Measurements from ENCODE around the gene EXOC6B. TPM values are rescaled to one million over a fixed set of nuclear protein-coding genes. Genes with fewer than 3 reads are reported as not detected.

EXOC6B gene
- total RNA-seq, 4 donors from 2014 or later: 14.1 to 107 (median 38.5) TPM

GRCh38 chr2:72238311-72238710 lies 587.5 kb downstream of the EXOC6B start:
- H3K4me1 ChIP-seq: no peaks in the 10 kb centered on the region
- no peak for DNase-seq
- no peaks in the 10 kb centered on the region for H3K27me3 ChIP-seq
- H3K9me3 ChIP-seq: no peaks in the 10 kb centered on the region
- H3K4me3 ChIP-seq: no peak overlapping the region
- no peaks in the 10 kb centered on the region for H3K36me3 ChIP-seq
- TF ChIP-seq, protein P1, sequence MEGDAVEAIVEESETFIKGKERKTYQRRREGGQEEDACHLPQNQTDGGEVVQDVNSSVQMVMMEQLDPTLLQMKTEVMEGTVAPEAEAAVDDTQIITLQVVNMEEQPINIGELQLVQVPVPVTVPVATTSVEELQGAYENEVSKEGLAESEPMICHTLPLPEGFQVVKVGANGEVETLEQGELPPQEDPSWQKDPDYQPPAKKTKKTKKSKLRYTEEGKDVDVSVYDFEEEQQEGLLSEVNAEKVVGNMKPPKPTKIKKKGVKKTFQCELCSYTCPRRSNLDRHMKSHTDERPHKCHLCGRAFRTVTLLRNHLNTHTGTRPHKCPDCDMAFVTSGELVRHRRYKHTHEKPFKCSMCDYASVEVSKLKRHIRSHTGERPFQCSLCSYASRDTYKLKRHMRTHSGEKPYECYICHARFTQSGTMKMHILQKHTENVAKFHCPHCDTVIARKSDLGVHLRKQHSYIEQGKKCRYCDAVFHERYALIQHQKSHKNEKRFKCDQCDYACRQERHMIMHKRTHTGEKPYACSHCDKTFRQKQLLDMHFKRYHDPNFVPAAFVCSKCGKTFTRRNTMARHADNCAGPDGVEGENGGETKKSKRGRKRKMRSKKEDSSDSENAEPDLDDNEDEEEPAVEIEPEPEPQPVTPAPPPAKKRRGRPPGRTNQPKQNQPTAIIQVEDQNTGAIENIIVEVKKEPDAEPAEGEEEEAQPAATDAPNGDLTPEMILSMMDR (IDR thresholded peaks at IDR 0.05): no peak
- no peak for TF ChIP-seq POLR2A (IDR thresholded peaks at IDR 0.05)
- no peak overlapping the region for H3K27ac ChIP-seq
- intact Hi-C loops (cut with DNase I; ENCODE audit: low total_unique reads): no loop called here

GRCh38 chr2:72237549-72237948 lies 588.3 kb downstream of the EXOC6B start:
- TF ChIP-seq POLR2A (IDR thresholded peaks at IDR 0.05): no peak
- TF ChIP-seq, protein P1 (IDR thresholded peaks at IDR 0.05): no peak

GRCh38 chr2:72236445-72237067 lies 589.3 kb downstream of the EXOC6B start:
- Histone ChIP-seq H3K9me3 (no peaks in the 10 kb centered on the region), H3K4me1 (no peaks in the 10 kb centered on the region), H3K27me3 (no peaks in the 10 kb centered on the region), H3K27ac (no peak overlapping the region), H3K36me3 (no peaks in the 10 kb centered on the region), H3K4me3 (no peak overlapping the region)
- intact Hi-C loops (cut with DNase I; ENCODE audit: low total_unique reads): no loop called here
- TF ChIP-seq, protein P1 (IDR thresholded peaks at IDR 0.05): no peak
- no peak for DNase-seq

More at GRCh38 chr2:72237549-72237948, 588.3 kb downstream of the EXOC6B start:
- Histone ChIP-seq H3K4me1 (no peaks in the 10 kb centered on the region), H3K27me3 (no peaks in the 10 kb centered on the region), H3K4me3 (no peak overlapping the region), H3K9me3 (no peaks in the 10 kb centered on the region), H3K27ac (no peak overlapping the region), H3K36me3 (no peaks in the 10 kb centered on the region)
- DNase-seq: no peak
- intact Hi-C loops (cut with DNase I; ENCODE audit: low total_unique reads): no loop called here

GRCh38 chr2:72235497-72236415 lies 590.1 kb downstream of the EXOC6B start:
- Histone ChIP-seq H3K4me3 (no peak overlapping the region), H3K27ac (no peak overlapping the region), H3K36me3 (no peaks in the 10 kb centered on the region), H3K4me1 (no peaks in the 10 kb centered on the region), H3K27me3 (no peaks in the 10 kb centered on the region), H3K9me3 (no peaks in the 10 kb centered on the region)
- DNase-seq: no peak
- intact Hi-C loops (cut with DNase I; ENCODE audit: low total_unique reads): no loop called here
- no peak for TF ChIP-seq POLR2A (IDR thresholded peaks at IDR 0.05)
- TF ChIP-seq, protein P1 (IDR thresholded peaks at IDR 0.05): no peak

DNA sequence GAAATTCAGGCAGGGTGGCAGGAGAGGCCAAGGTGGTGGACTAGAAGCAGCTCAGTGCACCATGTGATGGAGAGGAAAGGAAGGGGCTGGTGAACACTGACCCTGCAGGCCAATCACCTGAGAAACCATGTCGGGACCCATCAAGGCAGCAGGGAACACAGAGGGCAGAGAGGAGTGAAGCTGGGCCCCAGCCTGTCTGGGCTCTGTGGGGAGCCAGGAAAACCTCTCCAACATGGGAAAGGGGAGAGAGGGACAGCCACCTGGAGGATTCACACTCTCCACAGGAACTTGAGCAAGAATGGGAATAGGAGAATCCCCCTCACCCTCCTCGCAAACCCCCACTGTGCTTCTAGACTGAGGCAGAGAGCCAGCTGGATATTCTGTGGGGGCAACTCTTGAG lies 592.6 kb downstream of the EXOC6B start:
- Histone ChIP-seq H3K27ac (no peak overlapping the region), H3K4me3 (no peak overlapping the region), H3K4me1 (no peaks in the 10 kb centered on the region), H3K36me3 (no peaks in the 10 kb centered on the region), H3K9me3 (no peaks in the 10 kb centered on the region), H3K27me3 (no peaks in the 10 kb centered on the region)
- DNase-seq: no peak
- intact Hi-C loops (cut with DNase I; ENCODE audit: low total_unique reads): no loop called here
- TF ChIP-seq, protein P1 (IDR thresholded peaks at IDR 0.05): no peak
- TF ChIP-seq POLR2A (IDR thresholded peaks at IDR 0.05): no peak
